ENCODE measurements around the gene CORO1A.

DNA sequence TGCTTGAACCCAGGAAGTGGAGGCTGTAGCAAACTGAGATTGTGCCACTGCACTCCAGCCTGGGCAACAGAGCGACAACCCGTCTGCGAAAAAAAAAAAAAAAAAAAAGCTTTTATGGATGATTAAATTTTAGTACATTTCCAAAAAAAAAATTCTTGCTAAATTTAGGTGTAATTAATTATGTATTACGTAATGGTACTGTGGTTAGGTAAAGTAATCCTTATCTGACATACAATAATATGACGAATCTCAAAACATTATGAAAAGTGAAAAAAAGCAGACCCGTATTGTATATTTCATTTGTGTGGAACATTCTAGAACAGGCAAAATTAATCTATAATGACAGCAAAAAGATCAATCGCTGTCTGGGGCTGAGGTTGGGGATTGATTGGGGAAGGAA lies 10.3 kb upstream of the CORO1A start:
- TF ChIP-seq, protein P1, sequence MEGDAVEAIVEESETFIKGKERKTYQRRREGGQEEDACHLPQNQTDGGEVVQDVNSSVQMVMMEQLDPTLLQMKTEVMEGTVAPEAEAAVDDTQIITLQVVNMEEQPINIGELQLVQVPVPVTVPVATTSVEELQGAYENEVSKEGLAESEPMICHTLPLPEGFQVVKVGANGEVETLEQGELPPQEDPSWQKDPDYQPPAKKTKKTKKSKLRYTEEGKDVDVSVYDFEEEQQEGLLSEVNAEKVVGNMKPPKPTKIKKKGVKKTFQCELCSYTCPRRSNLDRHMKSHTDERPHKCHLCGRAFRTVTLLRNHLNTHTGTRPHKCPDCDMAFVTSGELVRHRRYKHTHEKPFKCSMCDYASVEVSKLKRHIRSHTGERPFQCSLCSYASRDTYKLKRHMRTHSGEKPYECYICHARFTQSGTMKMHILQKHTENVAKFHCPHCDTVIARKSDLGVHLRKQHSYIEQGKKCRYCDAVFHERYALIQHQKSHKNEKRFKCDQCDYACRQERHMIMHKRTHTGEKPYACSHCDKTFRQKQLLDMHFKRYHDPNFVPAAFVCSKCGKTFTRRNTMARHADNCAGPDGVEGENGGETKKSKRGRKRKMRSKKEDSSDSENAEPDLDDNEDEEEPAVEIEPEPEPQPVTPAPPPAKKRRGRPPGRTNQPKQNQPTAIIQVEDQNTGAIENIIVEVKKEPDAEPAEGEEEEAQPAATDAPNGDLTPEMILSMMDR (IDR thresholded peaks at IDR 0.05): no peak
- no peak for TF ChIP-seq POLR2A (IDR thresholded peaks at IDR 0.05)
